H1 (cell line): ENCODE data around the gene DOCK3. TPM values are rescaled to one million over a fixed set of nuclear protein-coding genes. Genes with fewer than 3 reads are reported as not detected.

Experiments
- ASH2L ChIP-seq: fragments of 200-600, 300-600 bp; sonication (generic); IDR thresholded peaks from one replicate; pipeline ENCODE4 v1.7.1; 2017; ENCODE audit warnings: low read length
- BRCA1 ChIP-seq: IDR thresholded peaks from 2 replicates; pipeline ENCODE4 v1.6.1; 2012; ENCODE audit warnings: low read depth, low read length, improper control_type of control experiment
- CHD1 ChIP-seq: IDR thresholded peaks from 2 replicates; pipeline ENCODE4 v1.6.1; 2012; ENCODE audit warnings: low read depth, low read length, improper control_type of control experiment
- CTBP2 ChIP-seq: IDR thresholded peaks from 2 replicates; pipeline ENCODE4 v1.7.0; 2011; ENCODE audit warnings: borderline replicate concordance, mild to moderate bottlenecking, moderate library complexity, mixed read lengths, low read length; ENCODE audit not compliant: insufficient read depth, insufficient read length
- MAFK ChIP-seq: IDR thresholded peaks from 2 replicates; pipeline ENCODE4 v1.6.1; 2012; ENCODE audit warnings: low read depth, mild to moderate bottlenecking, improper control_type of control experiment, low read length
- SIRT6 ChIP-seq: IDR thresholded peaks from one replicate; pipeline ENCODE4 v1.7.1; 2012; ENCODE audit warnings: low read length, inconsistent platforms
- SIX5 ChIP-seq: IDR thresholded peaks from 2 replicates; pipeline ENCODE4 v1.6.1; 2011; ENCODE audit warnings: mild to moderate bottlenecking, low read depth, low read length
- TAF7 ChIP-seq: optimal IDR thresholded peaks from 2 replicates; pipeline ENCODE3; 2011; ENCODE audit warnings: low read depth, mild to moderate bottlenecking, inconsistent platforms, low read length, moderate library complexity, borderline replicate concordance
- polyA plus RNA-seq, 7 experiments: library from polyadenylated mRNA; depleted of rRNA in 3 of 7; stranded (reverse) in 5 of 7; unstranded in 2 of 7; fragments of >200 nt in 5 of 7; fragments of 200-250 nt in 2 of 7; gene quantifications; 1 replicate in 5 of 7; 2 replicates in 1 of 7; 4 replicates in 1 of 7; pipeline versions ENCODE4 v1.2.1 to v1.2.3, GENCODE V29; 2011 to 2013; ENCODE audit warnings: missing spikeins in 2 of 7, mixed read lengths in 2 of 7
- total RNA-seq: library from RNA; stranded (reverse); fragmentation: NEBNext Ultra II Directional; extraction: Animal tissue kit (Norgen Biotek cat#: 25700); gene quantifications from 2 replicates; pipeline ENCODE4 v1.2.1, GENCODE V29; 2021

DOCK3 gene
- total and polyA plus RNA-seq, 2 of the 8 experiments (the other 6 are each of a cell fraction or from before 2014, with no cell fraction given): 2.7 to 5.0 TPM

- no peak for TF ChIP-seq SIRT6
- TF ChIP-seq ASH2L: no peak
- no peak for TF ChIP-seq SIX5
- TF ChIP-seq TAF7: no peak
- no peak for TF ChIP-seq CTBP2
- no peak for TF ChIP-seq MAFK
- no peak for TF ChIP-seq CHD1
- no peak for TF ChIP-seq BRCA1
- TF ChIP-seq, all 59 proteins: peak for 0
Measured at GRCh38 chr3:51360806-51361205, 686.1 kb downstream of the DOCK3 start (continued).
